OCI-LY7 (cell line): ENCODE measurements around the gene ATP2B1.

Experiments
- CTCF ChIP-seq: fragments of 200-600 bp; sonication (generic); conservative IDR thresholded peaks from 2 replicates; pipeline ENCODE4 v1.5.1; 2014; ENCODE audit warnings: mild to moderate bottlenecking, antibody characterized with exemption, low read length, moderate library complexity, mixed read lengths
- EZH2phosphoT487 ChIP-seq: fragments of 200-600 bp; sonication (generic); IDR thresholded peaks from 2 replicates; pipeline ENCODE4 v1.6.1; 2018; ENCODE audit warnings: low read depth, borderline replicate concordance, mild to moderate bottlenecking, mixed run types, antibody characterized with exemption, low read length, moderate library complexity, mixed read lengths

- TF ChIP-seq CTCF (no peak), EZH2phosphoT487 (no peak)
Measured at GRCh38 chr12:89642959-89643358, 65.7 kb downstream of the ATP2B1 start.
